GM21825 (cell line): Measurements from ENCODE around the gene ZNF689.
"Not testable (repeated sequence)": the region's sequence is repeated elsewhere in the genome, so short reads cannot be mapped to it uniquely, and the experiment has no call there.

Experiments used
- ATAC-seq: cut with Tn5 transposase; IDR thresholded peaks from one replicate; pipeline ENCODE4 v1.9.1; 2021; ENCODE audit warnings: mild to moderate bottlenecking, moderate library complexity; ENCODE audit not compliant: unreplicated experiment

Gene ZNF689

DNA sequence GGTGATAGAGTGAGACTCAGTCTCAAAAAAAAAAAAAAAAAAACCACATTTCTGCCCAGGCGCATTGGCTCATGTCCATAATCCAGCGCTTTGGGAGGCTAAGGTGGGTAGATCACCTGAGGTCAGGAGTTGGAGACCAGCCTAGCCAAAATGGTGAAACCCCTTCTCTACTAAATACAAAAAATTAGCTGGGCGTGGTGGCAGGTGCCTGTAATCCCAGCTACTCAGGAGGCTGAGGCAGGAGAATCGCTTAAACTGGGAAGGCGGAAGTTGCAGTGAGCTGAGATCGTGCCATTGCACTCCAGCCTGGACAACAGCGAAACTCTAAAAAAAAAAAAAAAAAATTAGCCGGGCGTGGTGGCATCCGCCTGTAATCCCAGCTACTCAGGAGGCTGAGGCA, 26.9 kb upstream of the ZNF689 start:
- ATAC-seq = not testable (repeated sequence)

DNA sequence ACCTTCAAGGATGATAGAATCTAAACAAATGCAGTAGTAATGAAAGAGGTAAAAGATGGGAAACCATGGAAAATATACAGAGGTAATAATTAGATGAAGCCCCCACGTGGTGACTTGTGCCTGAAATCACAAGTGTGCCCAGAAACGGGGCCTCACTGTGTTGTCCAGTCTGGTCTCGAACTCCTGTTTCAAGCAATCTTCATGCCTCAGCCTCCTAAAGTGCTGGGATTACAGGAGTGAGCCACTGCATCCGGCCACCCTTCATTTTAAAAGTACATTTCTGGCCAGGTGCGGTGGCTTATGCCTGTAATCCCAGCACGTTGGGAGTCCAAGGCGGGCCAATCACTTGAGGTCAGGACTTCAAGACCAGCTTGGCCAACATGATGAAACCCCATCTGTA, 26.4 kb upstream of the ZNF689 start:
- no peak for ATAC-seq

DNA sequence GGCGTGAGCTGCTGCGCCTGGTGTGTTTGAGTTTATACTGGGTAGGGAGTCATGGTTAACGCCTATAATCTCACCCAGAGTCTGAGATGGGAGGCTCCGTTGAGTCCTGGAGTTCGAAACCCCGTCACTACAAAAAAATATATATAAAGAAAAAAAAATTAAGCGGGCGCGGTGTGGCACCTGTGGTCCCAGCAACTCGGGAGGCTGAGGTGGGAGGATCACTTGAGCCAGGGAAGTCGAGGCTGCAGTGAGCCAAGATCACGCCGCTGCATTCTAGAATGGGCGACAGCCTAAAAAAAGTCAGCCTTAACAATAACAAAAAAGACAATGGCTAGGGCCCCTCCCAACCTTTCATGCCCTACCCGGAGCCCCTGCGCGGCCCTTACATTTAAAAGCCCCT, 23.3 kb upstream of the ZNF689 start:
- no peak for ATAC-seq

DNA sequence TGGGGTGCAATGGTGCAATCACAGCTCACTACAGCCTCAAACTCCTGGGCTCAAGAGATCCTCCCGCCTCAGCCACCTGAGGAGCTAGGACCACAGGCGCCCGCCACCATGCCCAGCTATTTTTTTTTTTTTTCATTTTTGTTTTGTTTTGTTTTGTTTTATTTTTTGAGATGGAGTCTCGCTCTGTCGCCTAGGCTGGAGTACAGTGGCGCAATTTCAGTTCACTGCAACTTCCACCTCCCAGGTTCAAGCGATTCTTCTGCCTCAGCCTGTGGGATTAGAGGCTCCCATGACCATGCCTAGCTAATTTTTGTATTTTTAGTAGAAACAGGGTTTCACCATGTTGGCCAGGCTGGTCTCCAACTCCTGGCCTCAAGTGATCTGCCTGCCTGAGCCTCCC, 22.3 kb upstream of the ZNF689 start:
- not testable (repeated sequence) for ATAC-seq

DNA sequence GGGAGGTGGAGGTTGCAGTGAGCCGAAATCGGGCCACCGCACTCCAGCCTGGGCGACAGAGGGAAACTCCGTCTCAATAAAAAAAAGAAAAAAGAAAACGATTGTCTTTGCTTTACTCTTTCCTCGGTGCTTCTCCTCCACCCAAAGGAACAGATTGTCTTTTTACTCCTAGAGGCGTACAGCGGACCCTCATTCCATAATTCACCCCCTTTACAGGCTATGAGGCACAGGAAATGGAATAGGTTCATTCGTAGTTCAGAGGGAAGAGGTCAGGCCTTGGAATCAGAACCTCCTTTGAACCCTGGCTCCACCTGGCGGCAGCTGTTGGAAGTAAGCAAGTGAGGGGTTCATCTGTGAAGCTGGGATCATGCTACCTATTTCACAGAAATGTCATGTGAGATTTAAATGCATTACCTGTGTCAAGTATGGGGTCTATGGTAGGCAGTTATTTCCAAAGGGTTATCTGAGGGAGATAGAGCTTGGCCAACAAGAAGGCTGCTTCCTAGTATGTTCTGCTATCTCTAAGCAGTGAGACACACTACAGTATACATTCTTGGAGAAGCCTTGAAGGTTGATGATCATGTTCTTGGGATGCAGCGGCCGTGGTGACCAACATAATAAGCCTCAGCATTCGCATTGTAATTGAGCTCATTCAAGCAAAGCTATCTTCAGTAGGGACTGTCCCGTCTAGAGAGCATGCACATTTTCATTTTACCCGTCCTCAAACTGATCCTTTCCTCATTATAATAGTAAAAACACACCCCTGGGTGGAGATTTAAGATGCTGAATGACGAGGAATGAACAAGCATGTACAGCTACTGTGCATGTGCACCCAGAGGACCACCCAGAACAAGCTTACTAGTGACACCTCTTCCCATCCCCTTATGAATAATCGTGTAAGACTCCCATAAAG, 18.7 kb upstream of the ZNF689 start:
- no peak for ATAC-seq

DNA sequence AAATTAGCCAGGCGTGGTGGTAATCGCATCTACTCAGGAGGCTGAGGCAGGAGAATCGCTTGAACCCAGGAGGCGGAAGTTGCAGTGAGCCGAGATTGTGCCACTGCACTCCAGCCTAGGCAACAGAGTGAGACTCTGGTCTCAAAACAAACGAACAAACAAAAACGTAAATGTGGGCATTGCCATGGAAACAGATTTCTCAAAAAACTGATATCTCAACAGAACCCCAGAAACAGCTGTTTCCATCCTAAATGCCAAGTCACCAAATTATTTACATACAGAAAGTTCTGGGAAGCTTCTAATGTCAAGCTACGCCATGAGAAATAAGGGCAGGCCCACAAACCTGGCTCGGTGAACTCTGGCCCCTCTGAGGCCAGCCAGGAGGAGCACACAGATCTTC, 16.0 kb upstream of the ZNF689 start:
- no peak for ATAC-seq

DNA sequence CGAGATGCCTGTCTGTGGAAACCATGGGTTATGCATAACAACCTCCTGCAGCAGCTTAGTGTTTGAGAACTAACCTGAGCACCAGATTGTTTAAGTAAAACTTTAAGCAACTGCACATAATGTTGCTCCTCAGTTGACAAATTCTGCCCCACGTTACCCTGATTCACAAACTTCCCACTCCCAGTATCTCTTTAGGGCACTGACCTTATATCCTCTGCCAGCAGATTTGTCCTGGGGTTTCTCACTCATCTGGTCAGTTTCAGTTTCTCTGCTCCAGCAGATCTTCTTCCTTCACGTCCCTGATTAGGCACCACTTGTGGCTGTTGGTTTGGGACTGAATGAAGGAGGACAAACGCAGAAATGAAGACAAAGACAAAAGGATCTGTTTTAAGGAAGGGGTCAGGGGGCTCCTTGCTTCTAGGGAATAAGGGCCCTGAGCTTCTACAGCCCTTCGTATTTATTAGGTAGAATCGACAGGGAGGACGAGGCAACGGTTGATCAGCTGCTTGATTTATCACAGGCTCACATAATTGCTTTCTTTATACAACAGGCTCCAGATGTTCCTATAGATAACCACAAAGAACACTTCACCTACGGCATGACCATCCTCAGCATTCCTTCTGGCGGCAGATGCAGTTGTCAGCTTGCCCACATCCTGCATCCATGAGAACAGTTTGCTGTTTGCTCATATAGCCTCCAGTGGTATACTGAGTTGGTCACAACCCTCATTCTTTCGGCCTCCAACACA, 13.5 kb upstream of the ZNF689 start:
- no peak for ATAC-seq

DNA sequence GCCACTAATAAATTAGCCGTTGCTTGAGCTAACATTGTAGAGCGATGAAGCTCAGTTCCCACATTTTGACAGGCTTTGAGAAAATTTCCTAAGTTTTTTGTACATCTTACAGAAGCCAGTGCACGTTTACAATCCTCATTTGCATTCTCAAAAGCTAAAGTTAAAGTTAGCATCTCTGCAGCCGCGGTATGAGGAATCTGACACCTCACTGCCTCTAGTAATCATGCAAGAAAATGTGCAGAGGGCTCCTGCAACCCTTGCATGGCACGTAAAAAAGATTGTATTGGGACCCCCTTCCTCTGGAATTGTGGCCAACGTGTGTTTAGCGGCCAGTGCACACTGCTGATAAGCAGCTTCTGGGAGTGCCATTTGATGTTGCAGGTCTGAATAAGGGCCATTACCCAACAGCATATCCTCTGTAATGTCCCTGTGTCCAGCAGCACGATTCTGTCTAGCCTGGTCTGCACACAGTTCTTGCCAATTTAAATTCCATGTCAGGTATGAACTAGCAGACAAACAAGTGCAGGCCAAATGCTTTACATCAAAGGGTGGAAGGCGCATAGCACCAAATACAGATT, 12.4 kb upstream of the ZNF689 start:
- no peak for ATAC-seq

DNA sequence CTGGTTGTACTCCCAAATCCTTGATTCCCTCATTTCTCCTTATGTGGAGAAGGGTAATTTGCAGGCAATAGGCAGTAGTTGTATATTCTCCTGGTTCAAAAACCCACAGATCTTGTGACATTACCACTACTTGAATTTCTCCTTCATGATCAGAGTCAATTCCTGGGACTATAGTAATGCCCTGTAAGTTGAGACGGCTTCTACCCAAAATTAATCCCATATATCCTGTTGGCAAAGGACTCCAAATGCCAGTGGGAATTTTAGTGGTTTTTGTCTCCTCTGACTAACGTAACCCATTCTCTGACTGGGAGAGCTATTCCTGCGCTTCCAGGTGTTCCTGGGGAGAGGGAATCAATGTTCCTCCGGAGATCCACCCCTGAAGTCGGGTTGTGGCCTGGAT, 11.6 kb upstream of the ZNF689 start:
- ATAC-seq = no peak

DNA sequence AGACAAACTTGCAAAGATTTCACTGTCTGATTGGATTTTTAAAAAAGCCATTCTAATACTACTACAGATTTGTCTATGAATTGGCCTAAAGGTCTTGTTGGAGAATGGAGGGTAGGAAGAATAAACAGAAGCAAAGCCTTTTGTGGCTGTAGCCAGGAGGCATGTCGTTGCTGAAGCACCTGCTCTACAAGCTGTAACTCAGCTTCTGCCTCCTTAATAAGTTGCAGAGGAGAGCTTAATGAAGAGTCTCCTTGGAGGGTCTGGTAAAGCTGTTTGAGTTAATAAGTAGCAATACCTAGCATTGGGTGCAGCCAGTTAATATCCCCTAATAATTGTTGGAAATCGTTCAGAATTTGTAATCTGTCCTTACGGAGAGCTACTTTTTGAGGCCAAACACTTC, 10.0 kb upstream of the ZNF689 start:
- no peak for ATAC-seq

DNA sequence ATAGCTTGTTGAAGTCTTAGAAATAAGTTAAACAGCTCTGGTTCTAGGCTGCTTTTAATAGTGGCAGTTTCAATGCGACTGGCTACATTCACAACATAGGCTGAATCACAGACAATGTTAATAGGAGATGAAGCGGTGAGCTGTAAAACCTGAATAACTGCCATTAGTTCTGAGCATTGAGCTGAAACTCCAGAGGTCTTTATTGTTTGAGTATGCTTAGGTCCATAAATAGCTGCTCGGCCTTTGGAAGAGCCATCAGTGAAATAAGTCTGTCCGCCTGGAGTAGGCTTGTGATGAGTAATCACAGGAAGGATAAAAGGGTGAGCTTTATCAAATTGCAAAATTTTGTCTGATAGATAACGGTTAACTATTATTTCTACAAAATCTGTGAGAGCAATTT, 9.4 kb upstream of the ZNF689 start:
- ATAC-seq = no peak

DNA sequence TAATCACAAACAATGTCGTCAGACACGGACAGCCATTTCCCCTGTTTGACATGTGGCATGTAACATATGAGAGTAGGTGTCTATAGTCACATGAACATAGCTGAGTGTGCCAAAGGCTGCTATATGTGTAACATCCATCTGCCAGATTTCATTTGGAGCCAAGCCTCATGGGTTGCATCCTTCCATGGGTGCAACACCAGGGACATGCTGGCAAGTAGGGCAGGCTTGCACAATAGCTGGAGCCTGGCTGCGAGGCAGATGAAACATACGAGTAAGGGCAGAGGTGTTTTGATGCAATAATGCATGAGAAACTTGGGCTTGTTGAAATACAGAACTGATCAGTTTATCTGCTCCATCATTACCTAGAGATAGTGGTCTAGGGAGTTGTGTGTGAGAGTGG, 9.0 kb upstream of the ZNF689 start:
- no peak for ATAC-seq

DNA sequence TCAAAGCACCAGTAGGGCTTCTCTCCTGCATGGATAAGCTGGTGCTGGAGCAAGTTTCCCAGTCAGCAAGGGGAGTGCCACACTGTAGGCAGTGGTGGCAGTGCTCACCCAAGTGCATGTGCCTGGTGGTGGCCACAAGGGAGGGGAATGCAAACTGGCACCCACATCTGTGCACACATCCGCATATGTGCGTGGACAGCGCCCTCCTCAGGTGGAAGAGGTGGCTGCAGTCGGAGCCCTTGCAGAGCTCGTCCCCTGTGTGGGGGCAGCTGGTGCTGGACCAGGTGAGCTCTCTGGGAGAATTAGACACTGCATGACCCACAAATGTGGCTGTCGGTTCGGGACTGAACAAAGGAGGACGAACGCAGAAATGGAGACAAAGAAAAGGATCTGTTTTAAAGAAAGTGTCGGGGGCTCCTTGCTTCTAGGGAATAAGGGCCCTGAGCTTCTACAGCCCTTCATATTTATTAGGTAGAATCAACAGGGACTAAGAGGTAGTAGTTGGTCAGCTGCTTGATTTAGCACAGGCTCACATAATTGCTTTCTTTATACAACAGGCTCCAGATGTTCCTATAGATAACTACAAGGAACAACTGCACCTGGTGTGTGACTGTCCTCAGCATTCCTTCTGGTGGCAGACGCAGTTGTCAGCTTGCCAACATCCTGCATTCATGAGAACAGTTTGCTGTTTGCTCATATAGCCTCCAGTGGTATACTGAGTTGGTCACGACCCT, 5.3 kb upstream of the ZNF689 start:
- ATAC-seq = no peak

DNA sequence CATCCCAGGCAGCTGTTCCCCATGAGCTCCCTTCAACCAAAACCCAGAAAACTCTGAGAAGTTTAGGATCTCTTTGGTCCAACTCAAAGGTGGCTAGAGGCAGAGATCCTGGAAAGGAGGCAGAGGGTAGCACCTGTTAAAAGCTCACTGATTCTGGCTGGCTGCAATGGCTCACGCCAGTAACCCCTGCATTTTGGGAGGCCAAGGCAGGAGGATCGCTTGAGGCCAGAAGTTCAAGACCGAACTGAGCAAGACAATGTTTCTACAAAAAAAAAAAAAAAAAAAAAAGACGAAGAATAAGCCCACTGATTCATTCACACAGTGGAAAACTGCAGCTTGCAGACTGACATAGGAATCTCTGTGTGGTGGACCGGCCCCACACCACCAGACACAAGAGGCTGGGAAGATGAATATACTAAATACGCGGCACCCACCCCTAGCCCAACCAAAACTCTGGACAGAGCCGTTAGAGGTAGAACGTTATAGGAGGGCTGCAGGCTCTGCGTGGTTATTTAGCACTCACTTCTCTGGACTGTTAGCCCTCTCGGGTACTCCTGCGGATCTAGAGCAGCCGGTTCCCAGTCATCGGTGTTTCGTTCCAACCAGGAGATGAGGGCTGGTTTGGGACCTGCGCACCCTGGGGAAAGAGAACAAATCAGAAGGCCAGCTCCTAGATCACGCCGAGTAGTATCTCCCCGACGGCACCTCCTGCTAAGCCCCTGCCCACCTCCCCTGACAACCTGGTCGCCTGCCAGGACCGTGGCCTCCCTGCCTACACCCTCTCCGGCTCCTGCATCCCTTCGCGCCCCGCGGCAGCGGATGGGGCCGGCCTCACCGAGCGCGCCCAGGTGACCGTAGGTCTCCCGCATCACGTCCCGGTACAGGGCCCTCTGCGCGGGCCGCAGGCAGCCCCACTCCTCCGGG, 925 bp downstream of the ZNF689 start:
- ATAC-seq = peak; percentile 23

DNA sequence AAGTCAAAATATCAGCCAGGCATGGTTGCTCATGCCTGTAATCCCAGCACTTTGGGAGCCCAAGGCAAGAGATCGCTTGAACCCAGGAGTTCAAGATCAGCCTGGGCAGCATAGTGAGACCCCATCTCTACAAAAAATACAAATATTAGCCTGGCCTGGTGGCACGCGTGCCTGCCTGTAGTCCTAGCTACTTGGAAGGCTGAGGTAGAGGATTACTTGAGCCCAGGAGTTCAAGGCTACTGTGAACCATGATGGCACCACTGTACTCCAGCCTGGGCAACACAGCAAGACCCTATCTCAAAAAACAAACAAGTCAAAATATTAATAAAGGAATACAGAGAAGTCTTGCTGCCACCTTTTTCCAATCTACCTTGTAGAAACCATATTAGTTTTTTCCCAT, 4.2 kb downstream of the ZNF689 start:
- ATAC-seq = no peak

DNA sequence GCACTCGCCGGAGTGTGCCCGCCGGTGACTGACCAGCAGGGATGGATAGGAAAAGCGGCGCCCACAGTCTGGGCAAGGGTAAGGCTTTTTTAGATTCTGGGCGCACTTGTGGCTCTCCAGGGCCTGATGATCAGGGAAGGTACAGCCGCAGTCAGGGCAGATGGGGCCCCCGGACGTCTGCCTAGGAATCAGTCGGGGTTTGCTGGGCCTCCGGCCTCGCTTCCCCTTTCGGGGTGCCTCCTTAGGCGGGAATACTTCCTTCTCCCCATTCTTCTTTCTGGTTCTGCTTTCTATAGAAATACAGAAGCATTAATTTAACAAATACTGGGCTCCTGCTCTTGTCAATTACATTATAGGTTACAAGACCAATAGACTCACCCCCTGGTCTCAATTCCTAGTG, 5.0 kb downstream of the ZNF689 start:
- ATAC-seq = no peak

DNA sequence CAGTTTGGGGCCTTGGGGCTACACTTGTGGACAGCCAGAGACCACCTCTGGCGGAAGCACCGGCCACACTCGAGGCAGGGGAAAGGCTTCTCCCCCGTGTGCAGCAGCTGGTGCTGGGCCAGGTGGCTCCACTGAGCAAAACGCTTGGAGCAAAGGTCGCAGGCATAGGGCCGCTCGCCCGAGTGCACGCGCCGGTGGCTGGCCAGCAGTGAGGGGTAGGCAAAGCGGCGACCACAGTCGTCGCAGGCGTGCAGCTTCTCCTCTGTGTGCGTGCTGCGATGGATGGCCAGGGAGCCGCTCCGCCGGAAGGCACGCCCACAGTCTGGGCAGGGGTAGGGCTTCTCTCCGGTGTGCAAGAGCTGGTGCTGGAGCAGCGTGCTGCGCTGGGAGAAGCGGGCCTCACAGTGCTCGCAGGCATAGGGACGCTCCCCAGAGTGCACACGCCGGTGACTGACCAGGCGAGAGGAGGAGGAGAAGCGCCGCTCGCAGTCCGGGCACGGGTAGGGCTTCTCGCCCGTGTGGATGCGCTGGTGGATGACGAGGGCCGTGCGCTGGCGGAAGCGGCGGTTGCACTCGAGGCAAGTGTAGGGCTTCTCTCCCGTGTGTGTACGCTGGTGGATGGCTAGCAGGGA, 5.8 kb downstream of the ZNF689 start:
- no peak for ATAC-seq

DNA sequence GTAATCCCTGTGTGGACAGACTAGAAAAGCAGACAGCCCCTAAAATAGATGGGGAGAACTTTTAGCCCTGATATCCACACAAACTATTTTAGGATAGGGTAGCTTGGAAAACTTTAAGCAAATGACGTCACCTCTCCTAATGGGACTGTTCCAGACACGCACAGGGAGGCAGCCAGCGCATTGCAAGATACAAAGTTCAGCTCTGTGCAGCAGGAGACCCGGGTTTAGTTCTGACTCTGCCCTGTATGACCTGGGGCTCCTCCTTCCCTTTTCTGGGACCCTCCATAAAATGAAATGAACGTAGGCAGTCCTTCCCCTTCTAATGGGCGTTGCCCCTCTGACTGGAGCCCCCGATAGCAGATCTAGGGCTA, 6.3 kb downstream of the ZNF689 start:
- no peak for ATAC-seq

DNA sequence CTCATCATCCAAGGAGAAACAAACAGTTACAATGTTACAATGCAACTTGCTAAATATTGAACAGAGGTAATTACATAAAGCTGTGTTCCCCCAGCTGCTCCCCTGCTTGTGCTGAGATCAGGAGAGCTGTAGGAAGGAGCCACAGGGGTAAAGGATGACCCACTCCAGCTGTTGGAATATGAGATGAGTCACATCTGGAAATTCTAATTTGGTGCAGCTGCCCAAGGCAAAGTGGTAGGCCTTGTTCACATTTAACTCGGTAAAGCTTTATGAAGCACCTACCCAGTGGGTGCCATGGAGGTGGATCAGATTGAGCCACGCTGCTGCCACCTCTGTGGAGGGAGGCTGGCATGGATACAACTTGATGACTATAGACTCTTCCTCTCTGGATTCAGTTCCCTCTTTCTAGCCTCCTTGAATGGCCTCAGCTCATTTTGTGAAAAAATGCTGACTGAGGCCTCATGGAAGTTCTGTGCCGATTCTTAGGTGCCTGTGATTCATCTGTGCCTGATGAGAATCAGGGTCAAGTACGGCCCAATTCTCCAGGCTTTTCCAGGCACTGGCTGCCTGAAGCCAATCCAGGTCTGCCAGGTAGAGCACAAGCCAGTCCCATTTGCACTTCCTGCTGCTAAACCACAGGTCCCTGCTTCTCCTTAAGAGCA, 7.4 kb downstream of the ZNF689 start:
- ATAC-seq = no peak
